Left colon (tissue), 2 donors: ENCODE measurements around the gene TLN1. TPM values are rescaled to one million over a fixed set of nuclear protein-coding genes. Genes with fewer than 3 reads are reported as not detected.

Source experiments
- ATAC-seq: fragments of 200-7000 bp; cut with Tn5 transposase; one replicate; pipeline ENCODE4 v1.9.1; 2020; ENCODE audit warnings: mild to moderate bottlenecking, moderate library complexity
- DNase-seq, 2 donors: peaks; one replicate each; pipeline ENCODE4 v3.0.0-alpha.2; 2020
- intact Hi-C, 2 donors: fragments of 100-400 bp; cut with DNase I in 1 of 2; cut with micrococcal nuclease in 1 of 2; formaldehyde crosslinking; loops; one replicate each; pipeline versions ENCODE4 v1.11.2 to v1.14.0; 2022; cut with DNase I, micrococcal nuclease
- long read RNA-seq: library from polyadenylated mRNA; unstranded; transcript quantifications from one replicate; pipeline ENCODE4 v2.0.0, GENCODE V29; 2021
- total RNA-seq, 2 donors: library from RNA; stranded (reverse); fragmentation: NEBNext Ultra II Directional; extraction: Animal tissue kit (Norgen Biotek cat#: 25700); gene quantifications; one replicate each; pipeline ENCODE4 v1.2.1, GENCODE V29; 2021
- donor health status: DM: no; HTN: no; CAD: no.
- donor health status: DM: yes; HTN: yes; CAD: no.

The TLN1 gene
- 100 to 1,000 TPM; 142 to 172 TPM for total RNA-seq
- long read RNA-seq, partial matches to known transcripts = 41 of 46 reads
- long read RNA-seq, other reads (novel, unspliced or antisense) = 5 of 46 reads

- ATAC-seq = peak; percentile 78
- intact Hi-C loops = loop anchor here in 1 of 2 donors (10.0 kb wide), 1 partner anchor 77 kb away; the partner anchor contains the start of genes CCDC107, RMRP and SIT1
- DNase-seq = peak; percentile 97 to 99
These were observed at the start of gene TLN1, which contains the start of gene CREB3 for GRCh38 chr9:35732185-35732799. TSS of gene TLN1 (minus strand) at chr9:35732195. CDS start at chr9:35725694, 6,501 bp downstream. TSS of gene CREB3 (plus strand) at chr9:35732666. CDS start at chr9:35732773, 107 bp downstream.

- ATAC-seq (no peak), DNase-seq (no peak)
- intact Hi-C loops = no loop called here
These were observed 49.1 kb upstream of the TLN1 start for GRCh38 chr9:35781066-35781465.

- DNase-seq (no peak), ATAC-seq (no peak)
- intact Hi-C loops = no loop called here
These were observed 46.5 kb upstream of the TLN1 start for GRCh38 chr9:35778496-35778895.

- DNase-seq (no peak), ATAC-seq (no peak)
- intact Hi-C loops = no loop called here
These were observed 44.0 kb upstream of the TLN1 start for GRCh38 chr9:35776018-35776417.

GRCh38 chr9:35774907-35775635 lies 43.1 kb upstream of the TLN1 start:
- ATAC-seq (no peak), DNase-seq (no peak)

GRCh38 chr9:35771943-35772342 lies 39.9 kb upstream of the TLN1 start:
- DNase-seq = no peak
- intact Hi-C loops = no loop called here
- ATAC-seq = peak; percentile 92

More at GRCh38 chr9:35774907-35775635, 43.1 kb upstream of the TLN1 start:
- intact Hi-C loops = no loop called here

GRCh38 chr9:35771534-35771933 lies 39.5 kb upstream of the TLN1 start:
- ATAC-seq (peak; percentile 61), DNase-seq (peak in 1 of 2 donors; percentile 38)
- intact Hi-C loops = no loop called here

- intact Hi-C loops = no loop called here
- DNase-seq (no peak), ATAC-seq (peak; percentile 54)
These were observed 39.1 kb upstream of the TLN1 start for GRCh38 chr9:35771075-35771433.

- ATAC-seq = no peak
- no peak for DNase-seq
These were observed 37.8 kb upstream of the TLN1 start for GRCh38 chr9:35769763-35770162.

GRCh38 chr9:35767458-35767857 lies 35.5 kb upstream of the TLN1 start:
- DNase-seq (no peak), ATAC-seq (no peak)
- intact Hi-C loops = no loop called here

More at GRCh38 chr9:35769763-35770162, 37.8 kb upstream of the TLN1 start:
- intact Hi-C loops = no loop called here

GRCh38 chr9:35766997-35767396 lies 35.0 kb upstream of the TLN1 start:
- intact Hi-C loops = no loop called here
- ATAC-seq (no peak), DNase-seq (no peak)

- DNase-seq = no peak
- no peak for ATAC-seq
- intact Hi-C loops = no loop called here
These were observed 31.8 kb upstream of the TLN1 start for GRCh38 chr9:35763803-35764202.

GRCh38 chr9:35763181-35763580 lies 31.2 kb upstream of the TLN1 start:
- no peak for DNase-seq
- ATAC-seq = no peak
- intact Hi-C loops = no loop called here

- DNase-seq (peak in 1 of 2 donors; percentile 69), ATAC-seq (peak; percentile 18)
- intact Hi-C loops = no loop called here
These were observed 28.7 kb upstream of the TLN1 start for GRCh38 chr9:35760651-35761050.

GRCh38 chr9:35759795-35760194 lies 27.8 kb upstream of the TLN1 start:
- intact Hi-C loops = no loop called here
- DNase-seq (no peak), ATAC-seq (no peak)

GRCh38 chr9:35758475-35759050 lies 26.6 kb upstream of the TLN1 start:
- intact Hi-C loops = no loop called here

GRCh38 chr9:35757892-35758275 lies 25.9 kb upstream of the TLN1 start:
- ATAC-seq (no peak), DNase-seq (no peak)
- intact Hi-C loops = no loop called here

More at GRCh38 chr9:35758475-35759050, 26.6 kb upstream of the TLN1 start:
- ATAC-seq (no peak), DNase-seq (no peak)

GRCh38 chr9:35757226-35757891 lies 25.4 kb upstream of the TLN1 start:
- ATAC-seq = peak; percentile 73
- intact Hi-C loops = no loop called here
- DNase-seq = peak in 1 of 2 donors; percentile 67
